T47D (cell line): ENCODE data around the gene BSPRY.
"Not testable (repeated sequence)": the region's sequence is repeated elsewhere in the genome, so short reads cannot be mapped to it uniquely, and the experiment has no call there.

Experiments
- DNase-seq, 2 experiments: peaks; one replicate each; pipeline versions ENCODE4 v3.0.0 to v3.0.0-alpha.2; 2011 to 2012; ENCODE audit warnings: low read depth in 1 of 2, low spot score in 1 of 2
- JUND ChIP-seq: IDR thresholded peaks from 2 replicates; pipeline ENCODE4 v1.6.1; 2012; ENCODE audit warnings: low read depth
- in situ Hi-C: cut with HindIII; loops from 2 replicates; pipeline ENCODE4 v1.10.0; 2016; ENCODE audit warnings: low sequenced_read_pairs, low pct_unique_long_range_greater_than_20kb

Gene BSPRY

GRCh38 chr9:113368348-113368981, 19.1 kb downstream of the BSPRY start:
- DNase-seq: no peak
- TF ChIP-seq JUND: no peak
- in situ Hi-C loops: no loop called here

DNA sequence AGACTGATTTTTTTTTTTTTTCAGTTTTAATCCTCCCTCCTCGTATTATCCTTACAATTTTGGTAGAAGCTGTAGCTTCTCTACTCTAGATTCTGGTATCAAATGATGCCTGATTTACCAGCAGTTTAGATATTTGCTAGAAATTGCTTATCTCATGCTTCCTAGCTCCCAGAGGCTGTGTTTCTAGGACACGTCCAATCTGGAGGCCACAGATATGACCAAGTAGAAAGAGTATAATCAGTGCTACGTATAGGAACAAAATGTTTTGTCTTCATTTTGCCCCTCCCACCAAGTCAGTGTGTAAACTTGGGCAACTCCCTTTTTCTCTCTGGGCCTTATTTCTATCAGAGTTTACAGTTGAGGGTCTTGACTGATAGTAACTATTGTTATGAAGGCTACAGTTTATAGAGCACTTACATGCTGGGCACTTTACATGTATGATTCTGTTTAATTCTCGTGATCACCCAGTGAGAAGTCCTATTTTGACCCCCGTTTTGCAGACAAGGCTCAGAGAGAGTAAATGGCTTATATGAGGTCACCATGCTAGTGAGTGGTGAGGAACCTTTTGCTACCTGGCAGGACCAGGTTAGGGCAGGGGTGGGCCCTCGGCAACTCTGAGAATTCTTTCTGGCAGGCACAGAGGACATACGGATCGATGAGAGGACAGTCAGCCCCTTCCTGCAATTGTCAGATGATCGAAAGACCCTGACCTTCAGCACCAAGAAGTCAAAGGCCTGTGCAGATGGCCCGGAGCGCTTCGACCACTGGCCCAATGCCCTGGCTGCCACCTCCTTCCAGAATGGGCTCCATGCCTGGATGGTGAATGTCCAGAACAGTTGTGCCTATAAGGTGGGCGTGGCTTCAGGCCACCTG, 19.9 kb downstream of the BSPRY start:
- no peak for DNase-seq
- in situ Hi-C loops: no loop called here
- TF ChIP-seq JUND: no peak

DNA sequence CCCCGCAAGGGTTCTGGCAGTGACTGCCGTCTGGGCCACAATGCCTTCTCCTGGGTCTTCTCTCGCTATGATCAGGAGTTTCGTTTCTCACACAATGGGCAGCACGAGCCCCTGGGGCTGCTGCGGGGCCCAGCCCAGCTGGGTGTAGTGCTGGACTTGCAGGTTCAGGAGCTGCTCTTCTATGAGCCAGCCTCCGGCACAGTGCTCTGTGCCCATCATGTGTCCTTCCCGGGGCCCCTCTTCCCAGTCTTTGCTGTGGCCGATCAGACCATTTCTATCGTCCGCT, 20.5 kb downstream of the BSPRY start:
- in situ Hi-C loops: no loop called here
- TF ChIP-seq JUND: no peak
- DNase-seq: no peak

DNA sequence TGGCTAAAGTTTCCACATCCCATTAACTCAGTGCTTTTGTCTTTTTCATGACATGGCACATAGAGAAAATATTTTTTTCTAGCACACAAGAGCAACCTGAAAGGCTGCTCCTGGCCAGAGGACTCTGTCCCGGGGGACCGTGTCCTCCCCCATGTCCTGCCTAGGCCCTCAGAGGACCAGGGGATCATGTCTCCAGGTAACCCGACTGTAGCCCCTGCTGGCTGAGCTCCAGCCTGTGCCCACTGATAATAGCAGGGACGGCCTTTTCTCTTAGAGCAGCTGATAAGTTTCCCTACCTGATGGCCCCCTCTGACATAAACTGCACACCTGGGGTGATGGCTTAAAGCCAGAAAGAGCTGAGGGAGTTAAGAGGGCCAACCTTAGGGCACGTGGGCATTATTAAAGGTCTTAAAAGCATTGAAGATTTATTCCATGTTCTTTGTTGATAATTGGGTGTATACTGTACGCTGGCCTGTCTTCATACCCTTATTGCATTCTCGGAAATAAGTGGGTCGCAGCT, 21.5 kb downstream of the BSPRY start:
- no peak for TF ChIP-seq JUND
- DNase-seq: no peak
- in situ Hi-C loops: no loop called here

- in situ Hi-C loops: no loop called here
- no peak for DNase-seq
- no peak for TF ChIP-seq JUND
Measured at GRCh38 chr9:113372059-113372458, 22.7 kb downstream of the BSPRY start.

GRCh38 chr9:113373256-113373655, 23.9 kb downstream of the BSPRY start:
- in situ Hi-C loops: no loop called here
- TF ChIP-seq JUND: no peak
- DNase-seq: no peak

GRCh38 chr9:113373676-113374392, 24.5 kb downstream of the BSPRY start:
- no peak for TF ChIP-seq JUND
- in situ Hi-C loops: no loop called here
- DNase-seq: no peak

- DNase-seq: no peak
- TF ChIP-seq JUND: no peak
- in situ Hi-C loops: no loop called here
Measured at GRCh38 chr9:113375057-113376023, 26.0 kb downstream of the BSPRY start.

DNA sequence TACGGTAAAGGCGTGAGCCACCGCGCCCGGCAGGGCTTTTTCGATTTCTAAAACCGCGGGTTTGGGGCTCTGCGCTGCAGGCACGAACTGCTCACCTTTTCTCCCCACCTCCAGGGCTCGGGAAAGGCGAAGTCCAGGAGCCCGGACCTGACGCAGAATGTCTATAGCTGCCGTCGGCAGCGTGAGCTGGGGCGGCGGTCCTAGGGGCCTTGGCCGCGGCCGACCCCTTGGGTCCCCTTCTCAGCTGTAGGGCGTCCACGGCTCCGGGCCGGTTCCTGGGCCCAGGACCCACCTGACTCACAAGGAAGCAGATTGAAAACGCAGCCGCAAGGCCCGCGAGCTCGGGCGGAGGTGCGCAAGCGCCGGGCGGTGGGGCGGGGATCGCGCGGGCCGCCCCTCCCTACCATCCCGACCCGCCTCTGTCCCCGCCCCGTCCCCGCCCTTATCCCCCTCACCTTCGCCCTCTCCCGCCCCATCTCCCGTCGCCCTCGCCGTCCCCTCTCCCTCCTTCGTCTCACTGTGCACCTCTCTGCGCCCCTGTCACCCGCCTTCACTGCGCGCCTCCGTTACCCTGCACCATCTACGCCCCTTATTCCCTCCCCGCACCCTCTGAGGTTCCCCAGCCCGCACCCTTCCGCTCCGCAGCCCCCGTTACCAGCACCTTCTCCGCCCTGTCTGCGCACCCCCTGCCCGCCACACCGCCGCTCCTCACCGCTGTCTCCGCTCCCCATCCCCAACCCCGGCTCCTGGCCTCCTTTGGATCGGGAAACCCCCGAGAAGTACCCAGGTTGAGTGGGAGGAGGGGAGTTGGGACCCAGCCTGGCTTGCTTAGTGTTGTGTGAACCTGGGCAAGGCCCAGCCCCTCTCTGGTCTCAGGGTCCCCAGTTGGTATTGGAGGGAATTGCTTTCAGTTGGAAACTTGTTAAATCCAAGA, 27.6 kb downstream of the BSPRY start, which contains the start of gene HDHD3:
HDHD3 (minus strand) TSS at position 353 of the 934 bp plus-strand sequence. CDS start 2,632 bp downstream, outside the sequence.
- in situ Hi-C loops: no loop called here
- no peak for TF ChIP-seq JUND
- peak; percentile 79 to 88 for DNase-seq

- DNase-seq, in situ Hi-C loops: not testable (repeated sequence)
Measured at GRCh38 chr9:113379094-113379828, 29.9 kb downstream of the BSPRY start.

DNA sequence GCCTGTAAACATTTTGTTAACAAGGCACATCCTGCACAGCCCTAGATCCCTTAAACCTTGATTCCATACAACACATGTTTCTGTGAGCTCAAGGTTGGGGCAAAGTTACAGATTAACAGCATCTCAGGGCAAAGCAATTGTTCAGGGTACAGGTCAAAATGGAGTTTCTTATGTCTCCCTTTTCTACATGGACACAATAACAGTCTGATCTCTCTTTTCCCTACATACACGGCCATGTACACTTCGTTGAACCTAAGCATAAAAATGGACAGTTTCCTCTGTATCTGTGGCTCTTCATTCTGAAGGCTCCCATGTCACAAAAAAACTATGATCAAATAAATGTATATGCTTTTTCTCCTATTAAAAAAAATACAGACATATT, 30.5 kb downstream of the BSPRY start:
- in situ Hi-C loops, DNase-seq: not testable (repeated sequence)
